Stimulated activated CD4-positive, alpha-beta T cell treated with anti-CD3 and anti-CD28 coated beads, TNF-alpha, amount 100 ng/mL, for 24 hours (primary cell): ENCODE measurements around the gene MPL.

ENCODE experiments used
- DNase-seq, 3 experiments: peaks; one replicate each; pipeline ENCODE4 v3.0.0-alpha.2; 2020; ENCODE audit warnings: low read depth in 3 of 3

The MPL gene

DNA sequence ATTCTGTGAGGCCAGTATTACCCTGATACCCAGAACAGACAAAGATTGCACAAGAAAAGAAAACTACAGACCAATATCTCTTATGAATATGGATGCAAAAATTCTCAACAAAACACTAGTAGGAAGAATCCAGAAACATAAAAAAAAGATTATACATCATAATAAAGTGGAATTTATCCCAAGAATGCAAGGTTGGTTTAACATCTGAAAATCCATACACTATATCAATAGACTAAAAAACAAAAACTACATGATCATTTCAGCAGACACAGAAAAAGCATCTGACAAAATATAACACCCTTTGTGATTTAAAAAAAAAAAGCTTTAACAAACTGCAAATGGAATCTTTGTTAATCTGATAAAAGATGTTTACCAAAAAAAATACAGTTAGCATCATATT is 12.2 kb upstream of the MPL start:
- no peak for DNase-seq

DNA sequence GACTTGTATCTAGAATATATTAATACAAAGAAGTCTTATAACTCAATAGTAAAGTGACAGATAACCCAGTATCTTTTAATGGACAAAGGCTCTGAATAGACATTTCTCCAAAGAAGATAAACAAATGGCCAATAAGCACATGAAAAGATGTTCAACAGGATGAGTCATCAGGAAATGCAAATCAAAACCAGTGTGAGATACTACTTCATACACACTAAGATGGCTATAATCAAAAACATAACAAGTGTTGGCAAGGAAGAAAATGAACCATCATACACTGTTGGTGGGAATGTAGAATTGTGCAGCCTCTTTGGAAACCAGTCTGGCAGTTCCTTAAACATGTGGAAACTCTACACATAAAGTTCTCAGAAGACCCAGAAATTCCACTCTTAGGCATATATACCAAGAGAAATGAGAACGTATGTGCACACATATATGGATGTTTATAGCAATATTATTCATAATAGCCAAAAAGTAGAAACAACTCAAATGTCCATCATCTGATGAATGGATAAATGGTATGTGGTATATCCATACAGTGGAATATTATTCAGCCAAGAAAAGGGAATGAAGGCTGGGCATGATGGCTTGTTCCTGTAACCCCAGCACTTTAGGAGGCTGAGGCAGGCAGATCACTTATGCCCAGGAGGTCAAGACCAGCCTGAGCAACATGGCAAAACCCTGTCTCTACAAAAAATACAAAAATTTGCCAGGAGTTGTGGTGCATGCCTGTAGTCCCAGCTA is 9.9 kb upstream of the MPL start:
- no peak for DNase-seq

DNA sequence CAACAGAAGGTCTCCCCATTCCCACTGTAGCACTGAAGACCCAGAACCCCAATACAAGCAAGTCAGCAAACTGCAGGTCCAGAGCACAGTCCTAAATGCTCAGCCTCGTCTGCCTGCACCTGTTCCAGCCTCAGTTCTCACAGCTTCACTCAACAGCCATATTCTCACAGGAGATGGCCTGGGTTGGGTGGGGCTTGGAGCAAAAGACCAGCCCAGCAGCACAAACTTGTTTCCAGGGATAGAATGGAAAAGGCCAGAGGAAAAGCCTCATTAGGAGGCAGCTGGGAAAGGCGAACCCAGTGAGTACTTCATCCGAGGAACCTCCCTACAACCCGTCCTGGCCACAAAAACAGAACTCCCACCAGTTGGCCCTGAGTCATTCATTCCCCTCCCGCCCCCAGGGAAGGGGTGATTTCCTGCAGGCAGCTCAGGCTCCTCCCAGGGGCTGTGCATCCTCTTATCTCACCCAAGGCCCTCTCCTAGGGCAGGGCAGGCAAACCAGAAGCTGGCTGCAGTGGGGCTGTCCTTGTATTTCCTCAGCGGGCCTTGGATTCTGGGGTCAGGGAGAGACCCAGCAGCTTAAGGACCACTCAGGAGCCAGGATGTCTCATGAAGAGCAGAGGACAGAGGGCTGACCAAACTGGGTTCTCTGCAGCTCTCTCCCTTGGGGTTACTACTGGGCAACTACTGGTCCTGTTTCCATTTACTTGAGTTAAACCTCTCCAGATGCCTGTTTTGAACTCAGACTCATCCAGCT is 7.4 kb upstream of the MPL start:
- peak; percentile 37 to 73 (median 41) for DNase-seq

DNA sequence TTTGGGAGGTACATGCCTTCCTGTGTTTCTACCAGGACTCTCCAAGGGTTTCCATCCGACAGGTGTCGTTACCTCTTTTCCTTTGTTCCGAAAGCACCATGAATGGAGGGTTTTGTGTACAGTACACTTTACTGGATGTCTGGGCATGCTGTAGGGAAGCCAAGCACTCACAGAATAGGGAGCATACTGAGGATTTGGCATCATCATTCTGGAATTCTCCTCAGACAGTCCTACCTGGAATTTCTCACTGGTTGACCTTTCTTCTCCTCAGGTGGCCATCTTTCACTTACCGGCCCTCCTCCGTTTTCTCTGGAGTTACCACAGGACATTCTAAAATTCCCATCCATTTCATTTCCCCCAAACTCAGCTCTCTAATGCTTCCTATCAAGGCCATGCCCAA is 5.9 kb upstream of the MPL start:
- DNase-seq: no peak

DNA sequence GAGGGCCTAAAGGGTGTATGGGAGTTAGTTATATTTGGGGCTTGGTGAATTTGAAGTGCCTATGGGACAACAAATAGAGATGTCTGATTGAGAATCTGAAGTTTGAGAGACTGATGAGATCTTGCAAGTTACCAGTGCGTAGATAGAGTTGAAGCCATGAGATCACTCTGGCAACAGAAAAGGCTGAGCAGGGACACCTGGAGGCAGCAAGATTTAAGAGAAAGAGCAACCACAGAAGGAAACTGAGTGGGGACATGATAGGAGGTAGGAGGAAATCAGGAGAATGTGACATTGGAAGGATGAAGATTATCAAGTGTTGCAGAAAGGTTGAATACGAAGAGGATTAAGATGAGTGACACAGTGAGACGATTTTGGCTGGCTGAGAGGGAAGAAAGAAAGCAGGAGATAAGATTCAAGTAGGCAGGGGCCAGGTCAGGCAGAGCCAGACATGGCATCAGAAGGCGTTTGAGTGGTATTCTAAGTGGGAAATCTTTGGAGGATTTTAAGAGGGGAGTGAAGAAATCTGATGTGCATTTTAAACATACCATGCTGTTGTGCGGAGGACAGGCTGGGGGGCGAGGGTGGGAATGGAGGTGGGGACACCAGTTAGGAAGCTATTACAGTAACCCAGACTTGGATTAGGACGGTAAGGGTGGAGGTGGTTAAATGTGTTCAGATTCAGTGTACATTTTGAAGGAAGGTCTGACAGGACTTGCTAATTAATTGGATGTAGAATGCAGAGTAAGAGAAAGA is 3.0 kb upstream of the MPL start:
- no peak for DNase-seq

DNA sequence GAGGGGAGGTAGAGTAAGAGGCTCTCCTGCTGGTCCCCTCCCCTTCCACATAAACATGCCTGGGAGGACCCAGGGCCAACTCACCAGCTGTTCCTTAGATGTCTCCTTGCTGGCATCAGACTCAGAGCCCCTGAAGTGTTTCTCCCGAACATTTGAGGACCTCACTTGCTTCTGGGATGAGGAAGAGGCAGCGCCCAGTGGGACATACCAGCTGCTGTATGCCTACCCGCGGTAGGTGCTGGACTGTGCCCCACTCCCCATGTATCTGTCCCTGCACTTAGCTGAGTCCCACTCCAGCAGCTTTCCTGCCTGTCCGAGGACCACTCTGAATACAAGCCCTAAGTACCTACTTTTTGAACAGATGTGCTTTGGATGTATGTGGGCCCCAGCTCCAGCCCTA is 383 bp downstream of the MPL start:
- DNase-seq: no peak

DNA sequence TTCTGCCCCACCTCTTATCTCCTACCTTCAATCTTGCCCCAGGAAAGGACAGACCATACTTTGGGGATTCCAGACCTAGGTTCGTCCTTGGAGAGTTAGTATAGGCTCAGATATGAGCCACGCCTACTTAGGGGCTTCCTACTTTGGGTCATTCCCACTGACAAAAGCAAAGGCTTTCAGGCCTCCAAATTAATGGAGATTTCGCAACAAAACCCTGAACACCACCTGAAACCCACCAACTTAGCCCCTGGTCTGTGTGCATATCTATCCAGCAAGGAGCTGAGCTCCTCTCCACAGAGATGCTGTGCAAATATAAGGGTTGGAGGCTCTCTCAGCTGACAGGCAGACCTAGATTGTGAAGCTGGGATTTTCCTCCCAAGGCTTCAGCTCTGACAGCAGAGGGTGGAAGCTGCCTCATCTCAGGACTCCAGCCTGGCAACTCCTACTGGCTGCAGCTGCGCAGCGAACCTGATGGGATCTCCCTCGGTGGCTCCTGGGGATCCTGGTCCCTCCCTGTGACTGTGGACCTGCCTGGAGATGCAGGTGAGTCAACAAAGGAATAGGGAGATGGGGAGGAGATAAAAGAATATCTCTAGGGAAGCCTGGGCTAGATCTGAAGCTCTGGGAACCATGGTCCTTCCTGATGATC is 2.1 kb downstream of the MPL start:
- no peak for DNase-seq

DNA sequence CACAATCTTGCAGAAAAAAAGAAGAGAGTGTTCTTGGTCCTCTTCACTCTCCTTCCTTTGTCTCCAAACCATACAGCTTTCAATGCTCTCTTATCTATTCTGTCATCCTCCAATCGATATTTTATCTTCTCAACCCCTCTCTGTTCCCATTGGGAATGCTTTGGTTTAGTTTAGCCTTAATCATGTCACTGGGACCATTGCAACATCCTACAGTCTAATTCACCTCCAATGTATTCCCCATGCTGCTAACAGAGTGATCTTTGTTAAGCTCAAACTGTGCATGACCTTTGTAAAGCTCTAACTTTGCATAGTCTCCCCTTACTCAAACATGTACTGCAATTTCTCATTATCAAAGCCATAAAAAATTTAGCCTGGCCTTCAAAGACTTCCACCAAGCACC is 2.9 kb downstream of the MPL start:
- no peak for DNase-seq

DNA sequence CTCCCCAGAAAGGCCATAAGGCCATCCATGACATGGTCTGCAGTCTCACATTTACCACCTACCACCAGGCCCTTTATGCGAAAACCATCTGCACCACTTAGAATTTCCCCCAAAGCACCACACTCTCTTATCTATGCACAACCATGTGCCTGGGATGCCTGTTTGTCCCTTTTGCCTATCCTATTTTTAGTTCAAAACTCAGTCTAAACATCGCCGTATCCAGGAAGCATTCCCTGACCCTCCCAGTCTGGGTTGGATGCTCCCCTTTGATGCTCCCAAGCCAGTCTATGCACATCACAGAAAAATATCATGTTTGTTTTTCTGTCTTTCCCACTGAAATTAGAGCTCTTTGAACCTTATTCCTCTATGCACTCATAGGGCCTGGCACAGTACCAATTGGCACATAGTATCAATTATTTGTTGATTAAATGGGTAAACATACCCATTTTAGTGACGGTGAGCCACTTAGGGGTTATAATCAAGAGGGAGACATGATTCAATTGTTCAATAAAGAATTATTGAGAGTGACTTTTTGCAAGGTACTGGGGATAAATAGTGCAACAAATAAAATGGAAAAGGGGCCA is 6.7 kb downstream of the MPL start:
- no peak for DNase-seq

DNA sequence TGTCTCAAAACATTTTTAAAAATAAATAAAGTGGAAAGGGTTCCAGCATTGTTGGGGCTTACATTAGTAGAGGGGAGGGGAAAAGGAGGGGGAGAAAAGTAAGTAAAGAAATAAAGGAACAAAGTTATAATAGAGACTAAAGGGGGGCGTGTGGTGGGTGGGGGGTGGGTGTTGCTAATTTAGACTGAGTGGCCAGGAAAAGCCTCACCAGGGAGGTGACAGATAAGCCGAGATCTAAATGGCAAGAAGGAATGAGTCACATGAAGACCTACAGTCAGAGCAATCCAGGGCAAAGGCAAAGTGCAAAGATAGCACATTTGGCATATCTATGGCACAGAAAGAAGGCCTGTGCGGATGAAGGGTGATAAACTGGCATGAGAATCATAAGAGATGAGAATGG is 7.5 kb downstream of the MPL start:
- DNase-seq: no peak

DNA sequence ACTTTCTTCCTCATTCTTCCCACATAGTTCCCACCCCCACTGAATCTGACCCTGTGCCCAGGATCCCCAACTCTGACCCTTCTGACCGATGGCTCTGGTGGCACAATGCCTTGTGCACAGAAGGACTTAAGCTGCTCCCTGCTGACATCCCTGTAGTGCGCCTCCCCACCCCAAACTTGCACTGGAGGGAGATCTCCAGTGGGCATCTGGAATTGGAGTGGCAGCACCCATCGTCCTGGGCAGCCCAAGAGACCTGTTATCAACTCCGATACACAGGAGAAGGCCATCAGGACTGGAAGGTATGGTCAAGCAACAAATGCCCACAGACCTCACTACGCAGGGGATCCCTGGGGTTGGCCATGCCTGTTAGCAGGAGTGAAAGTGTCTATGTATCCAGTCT is 9.0 kb downstream of the MPL start:
- DNase-seq: no peak

DNA sequence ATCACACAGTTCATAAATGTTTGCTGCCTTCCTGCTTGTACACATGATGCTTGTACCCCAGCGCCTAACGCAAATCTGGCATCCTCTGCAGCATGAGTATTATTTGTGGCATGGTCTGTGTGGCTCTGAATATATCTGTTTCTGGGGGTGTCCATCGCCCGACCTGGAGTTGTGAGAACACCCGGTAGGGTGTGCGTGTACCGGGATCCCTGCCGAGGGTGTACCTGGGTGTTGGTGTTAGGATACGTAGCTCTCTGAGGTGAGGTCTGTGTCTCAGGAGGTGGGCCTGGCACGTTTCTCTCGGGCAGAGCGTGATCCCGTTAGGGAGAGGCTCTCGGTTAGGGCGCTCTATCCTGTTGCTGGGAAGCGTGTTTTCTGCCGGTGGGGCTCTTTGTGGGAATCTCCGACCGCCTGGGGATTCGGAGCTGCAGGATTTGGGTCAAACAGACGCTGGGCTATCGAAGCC is 10.8 kb downstream of the MPL start:
- DNase-seq: no peak

DNA sequence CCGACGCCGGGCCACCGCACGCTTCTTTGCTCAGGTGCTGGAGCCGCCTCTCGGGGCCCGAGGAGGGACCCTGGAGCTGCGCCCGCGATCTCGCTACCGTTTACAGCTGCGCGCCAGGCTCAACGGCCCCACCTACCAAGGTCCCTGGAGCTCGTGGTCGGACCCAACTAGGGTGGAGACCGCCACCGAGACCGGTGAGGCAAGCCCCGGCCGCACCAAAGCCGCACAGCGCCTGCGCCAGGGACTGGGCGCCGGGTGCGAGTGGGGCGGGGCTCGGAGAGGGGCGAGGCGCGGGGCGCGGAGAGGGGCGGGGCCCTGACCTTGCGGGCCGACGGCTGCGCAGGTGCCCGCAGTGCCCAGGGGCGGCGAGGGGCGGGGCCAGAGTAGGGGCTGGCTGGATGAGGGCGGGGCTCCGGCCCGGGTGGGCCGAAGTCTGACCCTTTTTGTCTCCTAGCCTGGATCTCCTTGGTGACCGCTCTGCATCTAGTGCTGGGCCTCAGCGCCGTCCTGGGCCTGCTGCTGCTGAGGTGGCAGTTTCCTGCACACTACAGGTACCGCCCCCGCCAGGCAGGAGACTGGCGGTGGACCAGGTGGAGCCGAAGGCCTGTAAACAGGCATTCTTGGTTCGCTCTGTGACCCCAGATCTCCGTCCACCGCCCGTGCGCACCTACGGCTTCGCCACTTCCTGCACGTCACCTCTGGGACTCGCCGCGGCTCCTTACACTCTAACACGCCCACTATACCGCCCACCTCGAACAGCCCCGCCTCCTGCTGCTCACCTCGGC is 11.4 kb downstream of the MPL start:
- peak in 1 of 3 experiments; percentile 46 for DNase-seq

DNA sequence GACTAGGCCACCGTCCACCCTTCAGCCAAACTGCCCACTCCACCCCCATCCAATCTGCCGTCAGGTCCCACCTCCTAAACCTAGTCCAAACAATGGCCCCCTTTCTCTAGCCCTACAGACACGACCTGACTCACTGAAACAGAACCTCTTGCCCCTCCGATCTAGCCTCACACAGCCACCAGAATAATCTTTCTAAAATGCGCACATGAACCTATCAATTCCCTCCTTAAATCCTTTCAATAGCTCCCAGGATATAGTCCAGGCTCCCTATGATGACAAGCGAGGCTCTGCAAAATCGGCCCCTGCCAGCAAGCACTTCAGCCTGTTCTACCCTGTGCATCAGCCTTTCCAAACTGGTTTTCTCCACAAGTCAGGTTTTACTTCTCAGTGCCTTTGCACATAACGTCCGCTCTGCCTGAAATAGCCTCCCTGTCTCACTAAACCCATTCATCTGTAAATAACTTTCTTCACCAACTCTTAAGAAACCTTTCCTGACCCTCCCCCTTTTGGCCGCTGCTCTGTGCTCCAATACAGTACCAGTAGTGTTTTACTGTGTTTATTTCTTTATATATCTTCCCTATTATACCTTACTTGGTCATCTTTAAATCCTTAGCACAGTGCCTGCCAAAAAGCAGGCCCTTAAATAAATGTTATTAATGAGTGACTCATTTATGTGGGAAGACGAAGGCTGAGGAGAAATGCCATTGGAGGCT is 12.1 kb downstream of the MPL start:
- DNase-seq: no peak

DNA sequence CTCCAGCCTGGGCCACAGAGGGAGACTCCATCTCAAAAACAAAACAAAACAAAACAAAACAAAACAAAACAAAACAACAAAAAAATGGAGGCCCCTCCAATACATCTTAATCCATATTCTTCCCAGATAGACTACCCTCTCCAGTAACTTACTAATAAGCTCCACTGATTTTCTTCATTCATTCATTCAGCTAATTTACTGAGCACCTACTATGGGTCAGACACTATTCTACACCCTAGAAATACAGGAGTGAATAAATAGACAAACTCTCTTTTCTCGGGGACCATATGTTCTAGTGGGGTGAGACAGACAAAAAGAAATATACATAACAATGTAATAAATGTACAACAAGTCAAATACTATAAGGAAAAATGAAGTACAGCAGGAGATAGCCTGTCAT is 13.4 kb downstream of the MPL start:
- no peak for DNase-seq

DNA sequence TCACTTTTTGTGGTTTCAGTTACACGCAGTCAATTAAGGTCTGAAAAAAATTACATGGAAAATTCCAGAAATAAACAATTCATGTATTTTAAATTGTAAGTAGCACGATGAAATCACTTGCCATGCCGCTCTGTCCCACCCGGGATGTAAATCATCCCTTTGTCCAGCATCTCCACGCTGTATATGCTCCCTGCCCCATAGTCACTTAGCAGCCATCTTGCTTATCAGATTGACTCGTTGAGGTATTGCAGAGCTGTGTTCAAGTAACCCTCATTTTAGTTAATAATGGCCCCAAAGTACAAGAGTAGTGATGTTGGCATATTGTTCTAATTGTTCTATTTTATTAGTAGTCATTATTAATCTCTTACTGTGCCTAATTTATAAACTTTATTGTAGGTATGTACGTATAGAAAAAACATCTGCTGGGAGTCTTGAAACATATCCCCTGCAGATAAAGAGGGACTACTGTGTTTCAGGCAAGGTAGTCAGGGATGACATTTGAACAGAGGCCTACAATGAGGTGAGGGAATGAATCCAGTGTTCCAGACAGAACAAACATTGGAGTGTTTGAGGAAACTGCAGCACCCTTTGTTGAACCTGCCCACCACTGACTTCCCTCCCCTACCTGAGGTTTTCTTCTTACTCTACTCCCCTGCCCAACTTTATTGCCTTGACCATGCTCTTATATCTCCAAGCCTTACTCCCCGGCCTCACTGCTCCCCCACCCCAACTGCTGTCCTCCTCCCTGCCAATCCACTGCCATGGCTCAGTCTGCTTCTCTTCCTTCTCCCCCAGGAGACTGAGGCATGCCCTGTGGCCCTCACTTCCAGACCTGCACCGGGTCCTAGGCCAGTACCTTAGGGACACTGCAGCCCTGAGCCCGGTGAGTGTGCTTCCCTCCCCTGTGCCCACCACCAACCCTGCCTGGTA is 14.1 kb downstream of the MPL start:
- DNase-seq: no peak

DNA sequence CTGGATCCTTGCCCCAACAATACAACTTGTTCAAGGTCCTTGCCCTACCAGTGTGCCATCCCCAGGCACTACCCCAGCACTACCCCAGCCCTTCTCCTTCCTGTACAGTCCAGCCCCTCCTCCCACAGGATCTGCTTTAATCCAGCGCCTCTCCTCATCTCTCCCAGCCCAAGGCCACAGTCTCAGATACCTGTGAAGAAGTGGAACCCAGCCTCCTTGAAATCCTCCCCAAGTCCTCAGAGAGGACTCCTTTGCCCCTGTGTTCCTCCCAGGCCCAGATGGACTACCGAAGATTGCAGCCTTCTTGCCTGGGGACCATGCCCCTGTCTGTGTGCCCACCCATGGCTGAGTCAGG is 14.7 kb downstream of the MPL start:
- DNase-seq: no peak

DNA sequence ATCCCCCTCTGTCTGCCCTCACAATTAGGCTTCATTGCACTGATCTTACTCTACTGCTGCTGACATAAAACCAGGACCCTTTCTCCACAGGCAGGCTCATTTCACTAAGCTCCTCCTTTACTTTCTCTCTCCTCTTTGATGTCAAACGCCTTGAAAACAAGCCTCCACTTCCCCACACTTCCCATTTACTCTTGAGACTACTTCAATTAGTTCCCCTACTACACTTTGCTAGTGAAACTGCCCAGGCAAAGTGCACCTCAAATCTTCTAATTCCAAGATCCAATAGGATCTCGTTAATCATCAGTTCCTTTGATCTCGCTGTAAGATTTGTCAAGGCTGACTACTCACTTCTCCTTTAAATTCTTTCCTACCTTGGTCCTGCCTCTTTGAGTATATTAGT is 15.3 kb downstream of the MPL start:
- DNase-seq: no peak

DNA sequence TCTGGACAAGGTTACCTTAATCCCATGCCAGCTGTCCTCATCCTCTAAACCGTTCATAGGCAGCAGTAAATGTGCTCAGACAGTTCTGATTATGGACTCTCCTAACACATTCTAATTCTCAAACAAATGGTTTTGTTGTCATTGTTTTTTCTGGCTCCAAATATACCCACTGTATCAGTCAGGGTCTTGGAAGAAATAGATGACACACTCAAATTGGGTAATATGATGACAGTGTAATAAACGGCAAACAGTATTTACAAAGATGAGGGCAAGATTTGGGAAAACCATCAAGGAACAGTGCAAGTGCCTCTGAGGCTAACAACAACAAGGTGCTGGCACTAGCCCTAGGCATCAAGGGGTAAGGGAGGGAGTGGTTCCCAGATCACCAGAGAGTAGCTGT is 16.9 kb downstream of the MPL start:
- DNase-seq: no peak
